Spleen (tissue), 7 donors: ENCODE measurements around the gene C5orf63.

Experiments
- CTCF ChIP-seq, 11 experiments: fragments of 200-600 bp in 7 of 11; fragments of 450-650 bp in 4 of 11; sonication (generic) in 4 of 11; IDR thresholded peaks in 8 of 11; conservative IDR thresholded peaks in 3 of 11; 1 replicate in 7 of 11; 2 replicates in 4 of 11; pipeline versions ENCODE4 v1.4.0 to v1.8.0; 2016 to 2021; ENCODE audit warnings: antibody characterized with exemption in 11 of 11, inconsistent platforms in 4 of 11, mild to moderate bottlenecking in 1 of 11
- POLR2A ChIP-seq, 3 donors: fragments of 450-650 bp; IDR thresholded peaks; one replicate each; pipeline ENCODE4 v1.5.1; 2017; ENCODE audit warnings: antibody characterized with exemption in 3 of 3, mild to moderate bottlenecking in 1 of 3
- donor health status: DM: no; HTN: no; CAD: no; lungs with moderate emphysema.
- donor health status: DM: no; HTN: no; CAD: no.
- donor health status: DM: no; HTN: no; CAD: no.

DNA sequence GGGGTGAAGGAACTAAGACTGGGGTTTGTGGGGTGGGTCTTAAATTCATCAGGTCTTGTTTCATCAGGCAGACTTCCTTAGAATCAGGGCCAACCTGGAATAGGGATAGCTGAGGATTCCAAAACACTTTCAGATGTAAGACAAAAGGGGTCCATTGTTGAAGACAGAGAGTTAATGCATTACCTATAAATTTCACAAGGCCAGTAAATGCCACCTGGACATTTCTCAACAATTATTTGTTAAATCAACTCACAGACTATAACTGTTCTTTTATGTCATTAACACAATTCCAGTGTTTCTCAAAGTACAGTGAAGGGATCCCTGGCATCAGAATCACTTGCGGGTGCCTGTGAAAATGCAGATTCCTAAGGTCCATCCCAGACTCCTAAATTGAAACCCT lies 45.8 kb downstream of the C5orf63 start:
- no peak for TF ChIP-seq CTCF (IDR thresholded peaks at IDR 0.05 in 8 of 11, conservative IDR thresholded peaks at IDR 0.05 in 3 of 11)
- no peak for TF ChIP-seq POLR2A (IDR thresholded peaks at IDR 0.05)
